NCI-H82 treated with DMSO at 0.1 percent for 48 hours (cell line): ENCODE results near the gene MRAS.

Experiments
- DNase-seq: peaks from one replicate; lab custom pipeline; 2025; ENCODE audit not compliant: unreplicated experiment; lab: John Stamatoyannopoulos, UW

MRAS gene

GRCh38 chr3:138338811-138339210, 9.6 kb upstream of the MRAS start:
- peak; percentile 67 for DNase-seq

GRCh38 chr3:138340511-138340910, 7.9 kb upstream of the MRAS start:
- DNase-seq = no peak

DNA sequence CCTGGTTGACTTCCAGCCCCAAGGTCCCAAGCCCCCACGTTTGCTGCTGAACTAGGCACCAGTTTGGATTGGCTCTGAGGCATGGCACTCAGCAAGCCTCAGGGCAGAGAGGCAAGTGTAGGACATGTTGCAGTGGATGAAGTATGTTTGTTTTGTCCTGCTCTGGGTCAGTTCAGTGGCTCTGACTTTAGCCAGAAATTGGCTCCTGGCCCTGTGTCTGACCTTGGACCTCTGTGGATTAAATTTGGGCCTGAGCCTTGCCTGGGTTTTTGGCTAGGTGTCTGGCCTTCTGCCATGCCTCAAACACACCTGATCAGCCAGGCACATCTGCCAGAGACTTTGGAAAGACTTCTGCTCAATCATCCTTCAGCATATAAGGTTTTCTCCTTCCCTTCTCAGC, 3.6 kb upstream of the MRAS start:
- no peak for DNase-seq

DNA sequence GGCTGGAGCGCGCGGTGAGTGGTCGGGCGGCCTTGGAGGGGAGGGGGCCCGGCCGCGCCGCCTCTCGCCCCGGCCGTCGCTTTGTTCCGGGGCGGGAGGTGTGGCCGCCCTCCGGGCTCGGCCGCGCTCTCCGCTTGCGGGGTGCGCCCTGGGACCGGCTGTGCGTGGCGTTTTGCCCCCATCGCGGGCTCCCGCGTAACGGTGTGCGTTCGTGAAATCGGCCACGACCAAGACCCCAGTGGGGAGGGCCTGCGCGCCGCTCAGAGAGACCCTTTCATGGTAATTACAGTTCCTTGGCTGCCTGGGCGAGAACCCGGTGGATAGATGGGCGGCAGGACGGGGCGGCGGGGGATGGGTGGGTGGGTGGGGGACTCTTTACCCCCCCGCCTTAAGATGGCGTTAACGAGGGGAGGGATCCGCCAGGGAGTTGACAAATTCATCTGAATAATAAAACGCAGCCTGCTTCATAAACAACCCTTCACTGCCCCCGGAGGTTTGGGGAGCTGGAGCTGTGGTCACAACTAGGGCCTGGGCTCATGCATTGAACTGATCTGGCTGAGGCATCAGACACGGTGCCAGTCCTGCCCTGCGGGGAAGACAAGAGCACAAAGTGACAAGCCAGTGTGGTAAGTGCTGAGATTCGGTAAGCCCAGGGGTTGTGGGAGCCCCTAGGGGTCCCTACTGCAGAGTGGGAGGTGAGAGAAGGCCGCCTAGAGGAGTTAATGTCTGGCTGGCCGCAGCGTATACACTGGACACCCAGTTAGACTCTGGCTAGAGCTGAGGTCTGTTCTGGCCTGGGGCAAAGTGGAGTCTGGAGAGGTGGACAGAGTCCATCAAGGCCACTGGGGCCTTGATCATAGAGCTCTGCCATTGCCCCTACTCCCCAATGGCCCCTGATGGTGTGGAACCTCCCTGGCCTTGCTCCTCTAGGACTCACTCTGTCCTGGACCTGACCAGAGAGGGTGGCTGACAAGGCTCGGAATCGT, 668 bp downstream of the MRAS start:
- no peak for DNase-seq

- DNase-seq = no peak
These were observed 1.7 kb downstream of the MRAS start for GRCh38 chr3:138349926-138350665.

GRCh38 chr3:138351151-138351550, 2.8 kb downstream of the MRAS start:
- DNase-seq = no peak

GRCh38 chr3:138351916-138352550, 3.7 kb downstream of the MRAS start:
- no peak for DNase-seq

DNA sequence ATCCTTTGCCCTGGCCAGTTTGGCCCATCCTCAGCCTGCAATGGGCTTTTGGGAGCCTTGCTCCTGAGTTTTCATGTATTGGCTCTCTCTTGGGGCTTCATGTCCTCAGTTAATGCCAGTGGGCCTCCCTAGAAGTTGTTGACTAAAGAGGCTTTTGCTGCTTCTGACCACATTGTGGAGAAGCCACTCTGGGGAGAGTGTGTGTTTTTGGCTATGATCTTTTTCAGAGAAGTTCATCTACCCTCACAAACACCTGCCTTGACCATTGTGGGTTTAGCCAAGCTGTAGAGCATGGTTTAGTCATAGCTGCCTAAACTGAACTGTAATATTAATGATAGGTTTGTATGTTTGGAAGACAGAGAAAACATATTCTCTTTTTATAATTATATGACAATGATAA, 6.0 kb downstream of the MRAS start:
- no peak for DNase-seq

DNA sequence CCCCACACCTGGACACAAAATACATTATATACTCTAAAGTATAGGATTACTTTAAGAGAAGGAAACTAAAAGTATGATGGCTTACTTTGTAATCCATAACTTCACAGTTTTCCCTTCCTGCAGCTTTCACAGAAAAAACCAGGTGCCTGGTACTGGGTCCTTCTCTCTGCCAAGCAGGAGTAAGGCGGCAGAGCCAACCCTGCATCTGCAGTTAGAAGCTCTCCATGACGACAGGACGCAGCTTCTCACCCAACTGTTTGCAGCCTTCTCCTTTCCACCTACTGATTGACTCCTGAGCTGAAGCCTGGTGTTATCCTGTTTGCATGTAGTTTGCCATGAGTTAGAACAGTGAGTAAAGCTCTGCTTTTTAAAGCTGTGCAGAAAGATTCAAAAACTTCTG, 6.7 kb downstream of the MRAS start:
- DNase-seq = no peak

- no peak for DNase-seq
These were observed 8.5 kb downstream of the MRAS start for GRCh38 chr3:138356730-138357405.

GRCh38 chr3:138359148-138359918, 11.0 kb downstream of the MRAS start:
- DNase-seq = no peak

DNA sequence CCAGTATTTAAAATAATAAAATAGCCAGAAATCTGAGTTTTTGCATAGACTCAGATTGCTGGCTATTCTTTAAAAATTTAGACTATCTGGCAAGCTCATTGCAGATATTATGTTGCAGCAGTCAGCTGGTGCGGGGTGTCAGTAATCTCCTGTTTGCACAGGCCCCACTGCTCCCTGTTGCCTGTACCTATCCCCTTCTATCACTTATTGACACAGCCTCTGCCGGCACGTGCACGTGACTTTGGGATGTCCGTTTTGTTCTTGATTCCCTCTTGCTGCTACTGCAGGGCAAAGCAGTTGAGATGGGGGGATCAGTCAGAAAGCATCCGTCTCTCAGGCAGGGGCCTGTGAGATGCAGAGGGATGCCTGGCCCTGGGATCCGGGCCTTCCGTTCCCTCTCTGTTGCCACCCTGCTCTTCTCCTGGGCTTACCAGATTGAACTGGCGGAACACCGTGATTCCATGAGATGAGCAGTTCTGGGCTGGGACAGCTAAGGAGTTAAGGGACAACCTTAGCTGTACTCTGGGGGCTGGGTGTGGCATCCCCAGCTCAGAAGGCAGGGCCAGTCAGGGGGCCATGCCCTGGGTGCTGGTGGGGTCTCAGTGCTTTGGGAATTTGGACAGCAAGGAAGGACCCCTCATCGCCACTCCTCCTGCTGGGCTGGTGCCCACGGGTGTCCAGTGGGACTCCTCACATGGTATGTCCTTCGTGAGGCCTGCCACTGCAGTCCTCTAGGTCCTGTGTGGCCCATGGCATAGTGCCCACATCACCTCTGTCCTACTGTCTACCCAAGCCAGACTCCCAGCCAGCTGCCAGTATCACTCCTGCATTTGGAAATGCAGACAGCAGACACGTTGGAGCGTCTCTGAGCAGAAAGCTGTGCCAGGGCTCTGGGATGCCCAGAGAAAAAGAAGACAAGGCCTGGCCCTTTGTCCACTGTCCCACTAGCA, 11.8 kb downstream of the MRAS start:
- DNase-seq = no peak

DNA sequence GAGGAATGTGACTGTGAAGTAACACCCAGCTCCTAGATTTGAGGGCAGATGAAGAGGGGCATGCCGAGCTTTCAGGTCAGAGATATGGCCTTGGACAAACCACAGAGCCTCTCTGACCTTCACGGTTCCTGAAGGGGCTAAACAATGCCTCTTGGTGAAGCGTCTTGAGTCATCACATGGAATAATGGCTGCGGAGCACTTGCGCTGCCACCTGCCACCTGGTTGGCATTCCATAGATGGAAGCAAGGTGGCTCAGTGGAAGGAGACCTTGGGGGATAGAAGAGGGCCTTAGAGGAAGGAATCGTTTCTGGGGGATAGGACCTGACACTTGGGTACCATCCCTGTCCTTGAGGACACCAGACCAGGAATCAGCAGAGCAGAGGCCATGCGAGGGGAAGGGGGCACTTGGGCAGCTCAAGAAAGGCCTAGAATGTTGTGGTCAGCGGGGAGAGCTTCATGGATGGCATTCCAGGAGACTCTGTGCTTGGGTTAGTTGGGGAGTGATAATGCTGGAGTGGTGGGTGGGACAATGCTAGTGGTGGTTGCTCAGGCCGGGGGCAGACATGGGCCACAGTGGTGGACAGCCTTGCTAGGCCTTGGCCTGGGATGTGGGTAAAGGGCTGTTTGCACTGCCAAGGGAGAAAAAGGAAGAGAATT, 12.6 kb downstream of the MRAS start:
- DNase-seq = no peak

DNA sequence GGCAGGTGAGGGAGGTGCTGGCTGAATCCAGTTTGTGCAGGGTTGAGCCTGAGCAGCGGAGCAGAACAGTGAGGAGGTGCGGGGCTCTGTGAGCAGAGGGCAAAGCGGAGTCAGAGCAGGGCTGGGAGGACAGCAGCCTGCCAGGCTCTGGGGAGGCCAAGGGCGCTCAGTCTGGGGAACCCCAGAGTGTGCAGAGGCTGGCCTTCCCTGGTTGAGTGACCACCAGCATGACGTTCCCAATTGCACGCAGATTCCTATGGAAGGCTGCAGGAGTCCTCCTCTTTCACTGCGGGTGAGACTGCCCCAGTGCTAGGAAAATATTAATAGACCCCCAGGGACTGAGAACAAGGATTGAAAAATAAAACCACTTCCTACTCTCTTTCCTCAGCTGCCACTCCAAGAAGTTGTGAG, 13.2 kb downstream of the MRAS start:
- DNase-seq = no peak

DNA sequence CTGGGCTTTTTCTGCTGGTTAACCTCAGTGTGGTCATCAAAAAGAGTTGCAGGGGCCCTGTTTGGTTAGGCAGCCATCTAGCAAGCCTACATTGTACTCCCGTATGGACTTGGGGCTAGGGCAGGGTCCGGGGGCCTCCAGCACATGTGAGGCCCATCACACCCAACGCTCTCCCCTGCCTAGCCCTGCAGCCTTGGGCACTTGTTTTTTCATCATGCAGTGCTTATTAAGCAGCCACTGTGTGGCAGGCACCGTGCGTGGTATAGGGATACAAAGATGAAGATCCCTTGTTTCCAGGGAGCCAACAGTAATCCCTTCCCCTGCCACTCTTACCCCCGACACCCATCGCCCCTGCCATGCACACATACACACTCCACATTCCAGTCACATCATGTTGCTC, 14.2 kb downstream of the MRAS start:
- no peak for DNase-seq

DNA sequence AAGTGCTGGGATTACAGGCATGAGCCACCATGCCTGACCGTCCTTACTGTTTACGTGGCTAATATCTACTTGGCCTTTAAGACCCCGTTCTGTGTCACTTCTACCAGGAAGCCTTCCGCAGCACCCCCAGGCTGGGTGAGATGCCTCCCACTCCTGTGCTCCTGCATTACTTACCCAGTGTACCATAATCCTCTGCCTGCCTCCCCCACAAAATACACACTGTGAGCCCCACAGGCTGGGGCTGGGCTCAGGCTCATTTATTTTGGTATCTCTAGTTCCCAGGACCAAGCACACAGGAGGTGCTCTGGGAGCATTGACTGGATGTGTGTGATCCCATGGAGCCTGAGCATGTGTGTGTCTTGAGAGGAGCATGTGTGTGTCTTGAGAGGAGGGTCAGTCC, 14.9 kb downstream of the MRAS start:
- no peak for DNase-seq

- no peak for DNase-seq
These were observed 16.2 kb downstream of the MRAS start for GRCh38 chr3:138364356-138365252.

DNA sequence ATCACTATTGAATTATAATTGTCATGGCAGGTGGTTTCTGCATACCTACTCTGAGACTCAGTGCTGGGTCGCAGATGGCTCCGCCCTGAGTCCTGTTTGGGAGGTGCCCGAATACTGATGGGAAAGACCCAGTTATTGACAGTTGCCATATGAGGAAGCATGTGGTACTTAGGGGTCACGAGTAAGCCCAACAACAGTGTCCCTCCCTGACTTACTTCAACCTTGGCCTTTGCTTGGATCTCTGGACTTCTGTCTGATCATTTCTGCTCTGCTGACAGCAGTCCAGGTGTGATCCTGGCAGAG, 16.8 kb downstream of the MRAS start:
- no peak for DNase-seq
